GM18861 (cell line): ENCODE measurements around the gene GATA5.

Source experiments
- ATAC-seq: cut with Tn5 transposase; IDR thresholded peaks from one replicate; pipeline ENCODE4 v1.9.1; 2021; ENCODE audit not compliant: unreplicated experiment

The GATA5 gene

DNA sequence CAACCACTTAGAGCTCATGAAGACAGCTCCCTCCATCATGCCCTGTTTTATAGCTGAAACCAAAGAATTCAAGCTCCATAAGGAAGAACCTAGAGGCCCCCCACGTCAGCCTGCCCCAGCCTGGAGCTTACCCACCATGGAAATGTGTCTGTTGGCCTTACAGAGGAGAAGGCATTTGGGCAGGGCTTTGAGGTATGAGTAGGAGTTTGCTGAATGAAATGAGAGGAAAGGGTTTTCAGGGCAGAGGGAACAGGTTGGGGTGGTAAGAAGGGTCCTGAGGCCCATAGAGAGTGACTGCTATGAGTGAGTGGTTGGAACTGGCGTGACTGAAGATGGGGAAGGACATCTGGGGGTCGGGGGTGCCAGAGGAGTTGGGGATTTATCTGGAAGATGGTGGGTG, 12.7 kb upstream of the GATA5 start:
- ATAC-seq, result no peak

GRCh38 chr20:62487561-62488354, 12.0 kb upstream of the GATA5 start:
- ATAC-seq, result no peak

GRCh38 chr20:62487118-62487517, 11.3 kb upstream of the GATA5 start:
- no peak for ATAC-seq

- ATAC-seq, result no peak
Measured at GRCh38 chr20:62486484-62486883, 10.7 kb upstream of the GATA5 start.

GRCh38 chr20:62485701-62486089, 9.9 kb upstream of the GATA5 start:
- no peak for ATAC-seq

- no peak for ATAC-seq
Measured at GRCh38 chr20:62485062-62485700, 9.4 kb upstream of the GATA5 start.

GRCh38 chr20:62484478-62484877, 8.7 kb upstream of the GATA5 start:
- no peak for ATAC-seq

DNA sequence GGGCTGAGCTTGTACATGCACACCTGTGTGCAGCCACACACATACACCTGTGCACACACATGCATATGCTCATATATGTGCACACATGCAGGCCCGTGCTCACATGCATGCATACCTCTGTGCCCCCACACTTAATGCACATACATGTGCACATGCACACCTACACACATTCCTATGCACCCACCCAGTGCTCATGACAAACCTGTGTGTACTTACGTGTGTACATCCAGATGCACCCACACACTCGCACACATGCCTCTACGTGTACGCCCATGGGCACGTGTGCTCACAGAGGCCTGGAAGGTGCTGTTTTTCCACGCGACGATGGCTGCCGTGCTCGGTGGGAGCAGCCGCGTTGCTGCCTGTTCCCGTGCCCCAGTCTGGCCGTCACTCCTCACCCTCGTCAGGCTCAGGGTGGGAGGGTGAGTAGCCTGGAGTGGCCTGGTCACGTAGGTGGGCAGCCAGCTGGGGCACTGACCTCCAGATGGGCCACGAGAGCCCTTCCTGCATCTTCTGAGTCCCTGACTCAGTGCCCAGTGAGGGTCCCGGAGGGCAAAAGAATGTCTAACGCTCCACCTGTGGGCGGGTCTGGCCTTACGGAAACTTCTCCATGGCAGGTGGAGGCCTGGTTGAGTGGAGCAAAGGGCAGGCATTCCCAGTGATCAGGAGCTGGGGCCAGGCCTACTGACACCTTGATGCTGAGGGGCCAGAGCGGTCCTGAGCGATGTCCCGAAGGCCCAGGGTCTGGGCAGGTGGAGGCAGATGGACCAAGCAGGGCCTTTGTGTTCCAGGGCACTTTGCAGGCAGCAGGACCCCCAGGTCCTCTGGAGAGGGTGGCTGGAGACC, 8.0 kb upstream of the GATA5 start:
- ATAC-seq, result no peak

DNA sequence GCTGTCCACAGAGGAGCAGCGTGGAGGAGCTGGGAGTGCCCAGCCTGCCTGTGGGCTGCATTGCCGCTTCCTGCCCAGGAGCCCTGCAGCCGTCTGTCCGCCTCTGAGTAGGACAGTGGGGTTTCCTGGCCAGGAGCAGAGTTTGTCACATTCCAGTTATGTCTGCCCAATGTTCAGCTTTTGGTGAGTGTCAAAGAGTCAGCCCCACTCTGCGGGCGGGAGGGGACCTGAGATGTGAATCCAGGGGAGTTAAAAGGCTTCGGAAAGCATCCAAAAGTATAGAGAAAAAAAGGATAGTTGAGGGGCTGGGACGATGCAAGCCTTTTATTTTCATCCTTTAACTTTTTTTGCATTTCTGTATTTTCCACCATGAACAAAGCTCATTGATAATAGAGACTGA, 7.2 kb upstream of the GATA5 start:
- no peak for ATAC-seq

- no peak for ATAC-seq
Measured at GRCh38 chr20:62482146-62482809, 6.5 kb upstream of the GATA5 start.

DNA sequence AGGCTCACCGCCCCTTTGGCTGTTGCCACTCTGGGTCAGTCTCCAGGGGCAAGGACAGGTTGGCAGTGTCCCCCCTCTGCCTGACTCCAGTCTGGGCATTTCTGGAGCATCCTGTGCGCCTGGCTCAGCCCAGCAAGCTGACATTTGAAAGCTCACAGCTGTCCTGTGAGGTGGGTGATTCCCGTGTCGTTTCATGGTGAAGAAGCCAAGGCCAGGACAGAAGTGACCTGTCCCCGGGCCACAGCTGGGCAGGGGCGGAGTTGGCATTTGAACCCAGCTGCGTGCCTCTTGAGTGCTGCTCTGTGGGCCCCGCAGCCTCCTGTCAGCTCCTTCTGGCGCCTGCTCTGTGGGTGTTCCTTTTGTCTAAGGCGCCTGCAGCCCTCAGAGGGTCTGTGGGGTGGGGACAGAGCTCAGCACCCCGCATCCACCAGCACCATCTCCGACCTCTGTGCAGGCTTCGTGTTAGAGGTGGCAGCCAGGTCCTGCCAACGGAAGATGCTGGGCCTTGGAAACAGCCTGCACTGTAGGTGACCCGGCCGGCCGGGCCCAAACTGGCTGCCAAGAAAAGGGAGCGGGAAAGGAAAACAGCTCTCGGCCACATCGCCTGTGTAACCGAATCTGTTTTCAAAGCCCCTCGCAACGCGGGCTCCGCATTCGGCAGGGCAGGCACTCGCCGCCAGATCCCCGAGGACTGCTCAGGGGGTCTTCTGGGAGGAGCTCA, 5.8 kb upstream of the GATA5 start:
- no peak for ATAC-seq

DNA sequence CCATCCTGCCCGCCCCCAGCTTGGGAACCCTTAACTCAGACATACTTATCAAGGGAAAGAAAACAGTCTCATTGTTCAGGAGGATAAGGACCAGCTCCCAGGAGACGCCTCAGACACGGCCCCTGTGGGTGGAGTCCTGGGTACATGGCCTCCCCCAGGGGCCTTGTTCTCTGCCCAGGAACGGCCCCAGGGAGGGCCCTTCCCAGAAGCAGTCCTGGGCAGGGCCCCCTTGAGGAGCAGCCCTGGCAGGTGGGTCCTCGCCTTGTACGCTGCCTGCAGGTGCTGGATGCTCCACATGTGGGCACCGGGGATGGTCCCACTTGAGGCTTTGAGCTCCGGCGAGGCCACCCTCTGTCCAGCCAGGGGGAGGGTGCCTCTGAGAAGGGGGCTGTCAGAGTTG, 4.5 kb upstream of the GATA5 start:
- ATAC-seq, result no peak

DNA sequence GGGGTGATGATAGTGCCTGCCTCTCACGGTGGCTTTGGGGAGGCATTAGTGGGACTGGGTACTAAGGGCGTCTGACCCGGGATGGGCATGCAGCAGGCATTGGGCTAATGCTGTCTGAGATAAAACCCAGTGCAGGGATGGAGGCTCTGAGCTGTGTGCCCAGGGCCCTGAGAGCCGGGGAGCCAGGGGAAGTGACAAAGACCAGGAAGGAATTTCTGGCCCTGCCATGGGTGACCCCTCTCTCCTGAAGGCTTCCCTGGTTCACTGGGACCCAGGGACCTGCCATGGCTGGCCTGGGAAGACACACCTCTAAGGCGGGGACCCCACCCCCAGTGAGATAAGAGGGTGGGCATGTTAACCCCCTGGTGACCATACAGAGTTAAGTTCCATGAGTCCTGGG, 3.9 kb upstream of the GATA5 start:
- ATAC-seq, result no peak

GRCh38 chr20:62479156-62479555, 3.4 kb upstream of the GATA5 start:
- ATAC-seq, result no peak

- no peak for ATAC-seq
Measured at GRCh38 chr20:62477669-62478455, 2.1 kb upstream of the GATA5 start.

- ATAC-seq, result no peak
Measured at GRCh38 chr20:62476056-62476838, 452 bp upstream of the GATA5 start.

GRCh38 chr20:62475027-62475771, 596 bp downstream of the GATA5 start:
- no peak for ATAC-seq

- ATAC-seq, result no peak
Measured at GRCh38 chr20:62474604-62475026, 1.2 kb downstream of the GATA5 start.
